AG09319 (cell line): ENCODE results near the gene CHST13.

ENCODE experiments used
- DNase-seq: peaks from one replicate; pipeline ENCODE4 v3.0.0-alpha.2; 2010; ENCODE audit warnings: low read depth; ENCODE audit errors: extremely low read depth
- CTCF ChIP-seq: IDR thresholded peaks from 2 replicates; pipeline ENCODE4 v1.5.1; 2011; ENCODE audit warnings: low read depth, mild to moderate bottlenecking, inconsistent platforms, low read length, moderate library complexity

The CHST13 gene

GRCh38 chr3:126548556-126549466, 24.9 kb downstream of the CHST13 start:
- no peak for TF ChIP-seq CTCF
- DNase-seq = no peak

GRCh38 chr3:126549861-126550487, 26.0 kb downstream of the CHST13 start:
- no peak for TF ChIP-seq CTCF
- no peak for DNase-seq

- DNase-seq = no peak
- TF ChIP-seq CTCF = no peak
Observed at GRCh38 chr3:126550488-126551051, 26.6 kb downstream of the CHST13 start.

- no peak for DNase-seq
- TF ChIP-seq CTCF = no peak
Observed at GRCh38 chr3:126551121-126551838, 27.3 kb downstream of the CHST13 start.

GRCh38 chr3:126551839-126552687, 28.1 kb downstream of the CHST13 start:
- DNase-seq = no peak
- TF ChIP-seq CTCF = no peak

- no peak for TF ChIP-seq CTCF
- DNase-seq = no peak
Observed at GRCh38 chr3:126552688-126553283, 28.8 kb downstream of the CHST13 start.
